ENCODE data around the gene RPH3AL. TPM values are rescaled to one million over a fixed set of nuclear protein-coding genes. Genes with fewer than 3 reads are reported as not detected.

The RPH3AL gene
- total RNA-seq, 1 donor from 2014 or later = 22.3 TPM

DNA sequence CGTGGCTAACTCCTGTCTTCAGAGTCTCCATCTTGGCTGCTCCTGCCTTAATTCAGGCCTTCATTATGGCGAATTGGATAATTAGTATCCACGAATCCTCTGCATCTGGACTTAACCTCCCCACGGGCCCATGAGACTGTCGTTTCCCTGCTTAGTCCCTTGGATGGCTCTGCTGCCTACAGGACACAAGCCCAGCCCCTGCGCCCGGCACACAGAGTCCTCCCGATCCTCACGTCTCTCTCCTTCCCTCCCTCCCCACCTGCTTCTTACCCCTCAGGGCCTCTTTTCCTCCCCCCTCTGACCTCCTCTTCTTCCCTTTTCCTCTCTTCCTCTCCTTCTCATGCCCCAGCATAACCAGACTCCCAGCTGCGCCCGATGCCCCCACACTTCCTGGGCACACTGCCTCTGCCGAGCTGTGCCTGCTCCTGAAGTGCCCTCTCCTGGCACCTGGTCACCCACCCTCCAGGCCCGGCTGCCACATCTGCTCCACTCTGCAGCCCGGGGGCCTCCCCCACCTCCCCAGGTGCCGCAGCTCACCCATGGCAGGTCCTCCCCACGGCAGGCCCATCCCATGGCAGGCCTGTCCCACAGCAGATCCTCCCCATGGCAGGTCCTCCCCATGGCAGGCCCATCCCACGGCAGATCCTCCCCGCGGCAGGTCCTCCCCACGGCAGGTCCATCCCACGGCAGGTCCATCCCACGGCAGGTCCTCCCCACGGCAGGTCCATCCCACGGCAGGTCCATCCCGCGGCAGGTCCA is 45.9 kb downstream of the RPH3AL start:
- DNase-seq = peak; percentile 14
- TF ChIP-seq, protein P1, sequence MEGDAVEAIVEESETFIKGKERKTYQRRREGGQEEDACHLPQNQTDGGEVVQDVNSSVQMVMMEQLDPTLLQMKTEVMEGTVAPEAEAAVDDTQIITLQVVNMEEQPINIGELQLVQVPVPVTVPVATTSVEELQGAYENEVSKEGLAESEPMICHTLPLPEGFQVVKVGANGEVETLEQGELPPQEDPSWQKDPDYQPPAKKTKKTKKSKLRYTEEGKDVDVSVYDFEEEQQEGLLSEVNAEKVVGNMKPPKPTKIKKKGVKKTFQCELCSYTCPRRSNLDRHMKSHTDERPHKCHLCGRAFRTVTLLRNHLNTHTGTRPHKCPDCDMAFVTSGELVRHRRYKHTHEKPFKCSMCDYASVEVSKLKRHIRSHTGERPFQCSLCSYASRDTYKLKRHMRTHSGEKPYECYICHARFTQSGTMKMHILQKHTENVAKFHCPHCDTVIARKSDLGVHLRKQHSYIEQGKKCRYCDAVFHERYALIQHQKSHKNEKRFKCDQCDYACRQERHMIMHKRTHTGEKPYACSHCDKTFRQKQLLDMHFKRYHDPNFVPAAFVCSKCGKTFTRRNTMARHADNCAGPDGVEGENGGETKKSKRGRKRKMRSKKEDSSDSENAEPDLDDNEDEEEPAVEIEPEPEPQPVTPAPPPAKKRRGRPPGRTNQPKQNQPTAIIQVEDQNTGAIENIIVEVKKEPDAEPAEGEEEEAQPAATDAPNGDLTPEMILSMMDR (IDR thresholded peaks at IDR 0.05; ENCODE audit: partially characterized antibody, unreplicated experiment) = no peak
- Mint-ChIP-seq H3K4me3 (ENCODE audit: unreplicated experiment) (peak overlapping the region; percentile 42), H3K36me3 (ENCODE audit: unreplicated experiment) (no peaks in the 10 kb centered on the region), H3K4me1 (ENCODE audit: low read depth, unreplicated experiment) (peaks cover 43% of the 10 kb centered on the region), H3K27me3 (ENCODE audit: unreplicated experiment) (peaks cover 17% of the 10 kb centered on the region), H3K27ac (ENCODE audit: unreplicated experiment) (no peak overlapping the region), H3K9me3 (ENCODE audit: unreplicated experiment) (peaks cover 17% of the 10 kb centered on the region)

DNA sequence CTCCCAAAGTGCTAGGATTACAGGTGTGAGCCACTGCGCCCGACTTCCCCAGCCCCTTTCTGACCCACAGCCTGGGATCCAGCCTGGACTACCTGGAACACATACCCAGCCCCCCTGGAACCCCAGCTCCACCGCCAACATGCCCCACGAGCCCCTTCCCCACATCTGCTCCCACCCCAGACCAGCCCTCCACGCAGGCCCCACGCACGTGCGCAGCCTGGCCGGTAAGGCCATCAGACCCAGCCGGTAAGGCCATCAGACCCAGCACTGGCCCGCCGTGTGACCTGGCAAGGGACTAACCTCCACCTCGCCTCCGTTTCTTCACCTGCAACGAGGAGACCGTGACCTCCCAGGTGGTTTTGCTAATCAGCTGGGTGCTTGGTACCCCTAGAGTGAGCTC is 46.5 kb downstream of the RPH3AL start:
- H3K36me3 Mint-ChIP-seq (ENCODE audit: unreplicated experiment) = no peaks in the 10 kb centered on the region
- H3K4me1 Mint-ChIP-seq (ENCODE audit: low read depth, unreplicated experiment) = peaks cover 48% of the 10 kb centered on the region
- H3K4me3 Mint-ChIP-seq (ENCODE audit: unreplicated experiment) = peak overlapping the region; percentile 42
- H3K9me3 Mint-ChIP-seq (ENCODE audit: unreplicated experiment) = peaks cover 19% of the 10 kb centered on the region
- peaks cover 21% of the 10 kb centered on the region for H3K27me3 Mint-ChIP-seq (ENCODE audit: unreplicated experiment)
- TF ChIP-seq, protein P1 (IDR thresholded peaks at IDR 0.05; ENCODE audit: partially characterized antibody, unreplicated experiment) = no peak
- peak; percentile 9 for DNase-seq
- H3K27ac Mint-ChIP-seq (ENCODE audit: unreplicated experiment) = no peak overlapping the region

DNA sequence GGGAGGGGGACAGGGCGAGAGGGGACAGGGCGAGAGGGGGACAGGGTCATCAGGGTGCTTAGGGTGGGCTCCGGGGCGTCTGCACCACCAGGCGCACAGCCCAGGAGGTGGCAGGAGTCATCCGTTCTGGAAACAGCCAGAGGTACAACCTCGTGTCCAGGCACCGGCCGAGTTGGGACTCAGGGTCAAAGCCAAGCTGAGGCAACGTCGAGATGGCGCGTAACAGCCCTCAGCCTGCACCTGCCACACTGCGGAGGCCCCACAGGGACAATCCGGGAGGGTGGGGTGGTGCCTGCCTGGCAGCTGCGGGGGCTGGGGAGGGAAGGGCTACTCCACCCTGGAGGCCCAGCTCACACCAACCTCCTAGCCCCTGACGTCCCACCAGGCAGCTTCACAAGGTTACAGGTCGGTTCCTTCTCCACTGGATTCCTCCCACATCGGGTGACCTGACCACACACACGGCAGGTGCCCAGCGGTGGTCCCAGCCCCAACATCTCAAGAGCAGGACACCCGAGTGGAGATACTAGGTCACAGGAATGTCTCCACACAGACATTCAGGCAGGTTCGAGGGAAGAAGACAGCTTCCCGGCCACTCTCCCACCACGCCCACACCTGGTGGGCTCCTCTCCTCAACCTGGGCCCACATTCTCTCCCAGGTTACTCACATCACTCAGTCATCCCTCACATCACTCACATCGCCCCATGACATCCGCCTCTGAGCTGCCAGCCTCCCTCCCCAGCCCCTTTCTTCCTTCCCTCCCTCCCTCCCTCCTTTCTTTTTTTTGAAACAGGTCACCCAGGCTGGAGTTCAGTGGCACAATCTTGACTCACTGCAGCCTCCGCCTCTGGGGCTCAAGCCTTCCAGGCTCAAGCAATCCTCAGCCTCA is 47.3 kb downstream of the RPH3AL start:
- Mint-ChIP-seq H3K27me3 (ENCODE audit: unreplicated experiment) (peaks cover 23% of the 10 kb centered on the region), H3K9me3 (ENCODE audit: unreplicated experiment) (peaks cover 19% of the 10 kb centered on the region), H3K4me3 (ENCODE audit: unreplicated experiment) (no peak overlapping the region), H3K27ac (ENCODE audit: unreplicated experiment) (no peak overlapping the region), H3K4me1 (ENCODE audit: low read depth, unreplicated experiment) (peaks cover 51% of the 10 kb centered on the region), H3K36me3 (ENCODE audit: unreplicated experiment) (no peaks in the 10 kb centered on the region)
- DNase-seq = peak; percentile 60
- TF ChIP-seq, protein P1 (IDR thresholded peaks at IDR 0.05; ENCODE audit: partially characterized antibody, unreplicated experiment) = no peak

DNA sequence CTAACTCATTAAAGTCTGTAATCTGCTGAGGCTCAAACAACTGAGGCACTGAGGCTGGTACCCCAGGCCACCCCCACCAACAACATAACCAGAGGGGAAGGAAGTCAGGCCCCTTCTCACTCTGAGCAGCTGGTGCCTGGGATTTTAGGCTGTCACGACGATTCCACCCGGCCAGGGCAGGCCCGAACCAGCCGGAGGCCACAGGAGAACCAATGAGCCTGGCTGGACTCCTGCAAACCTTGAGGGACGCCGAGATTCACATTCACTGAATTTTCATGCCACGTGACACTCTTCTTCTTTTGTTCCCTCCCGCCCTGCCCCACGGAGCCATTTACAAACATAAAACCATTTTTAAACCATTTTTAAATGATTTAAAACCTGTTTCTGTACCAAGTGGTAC is 48.1 kb downstream of the RPH3AL start:
- Mint-ChIP-seq H3K27ac (ENCODE audit: unreplicated experiment) (peak overlapping the region; percentile 77), H3K36me3 (ENCODE audit: unreplicated experiment) (no peaks in the 10 kb centered on the region), H3K4me3 (ENCODE audit: unreplicated experiment) (peak overlapping the region; percentile 42), H3K9me3 (ENCODE audit: unreplicated experiment) (peaks cover 19% of the 10 kb centered on the region), H3K27me3 (ENCODE audit: unreplicated experiment) (peaks cover 23% of the 10 kb centered on the region), H3K4me1 (ENCODE audit: low read depth, unreplicated experiment) (peaks cover 48% of the 10 kb centered on the region)
- TF ChIP-seq, protein P1 (IDR thresholded peaks at IDR 0.05; ENCODE audit: partially characterized antibody, unreplicated experiment) = no peak
- DNase-seq = no peak
